ENCODE measurements around the gene RPS21. TPM values are rescaled to one million over a fixed set of nuclear protein-coding genes. Genes with fewer than 3 reads are reported as not detected.

Gene RPS21
- total and polyA plus RNA-seq, 2 of the 13 experiments (the other 11 are each of a cell fraction or from before 2014, with no cell fraction given), result 2,647 to 11,063 TPM

DNA sequence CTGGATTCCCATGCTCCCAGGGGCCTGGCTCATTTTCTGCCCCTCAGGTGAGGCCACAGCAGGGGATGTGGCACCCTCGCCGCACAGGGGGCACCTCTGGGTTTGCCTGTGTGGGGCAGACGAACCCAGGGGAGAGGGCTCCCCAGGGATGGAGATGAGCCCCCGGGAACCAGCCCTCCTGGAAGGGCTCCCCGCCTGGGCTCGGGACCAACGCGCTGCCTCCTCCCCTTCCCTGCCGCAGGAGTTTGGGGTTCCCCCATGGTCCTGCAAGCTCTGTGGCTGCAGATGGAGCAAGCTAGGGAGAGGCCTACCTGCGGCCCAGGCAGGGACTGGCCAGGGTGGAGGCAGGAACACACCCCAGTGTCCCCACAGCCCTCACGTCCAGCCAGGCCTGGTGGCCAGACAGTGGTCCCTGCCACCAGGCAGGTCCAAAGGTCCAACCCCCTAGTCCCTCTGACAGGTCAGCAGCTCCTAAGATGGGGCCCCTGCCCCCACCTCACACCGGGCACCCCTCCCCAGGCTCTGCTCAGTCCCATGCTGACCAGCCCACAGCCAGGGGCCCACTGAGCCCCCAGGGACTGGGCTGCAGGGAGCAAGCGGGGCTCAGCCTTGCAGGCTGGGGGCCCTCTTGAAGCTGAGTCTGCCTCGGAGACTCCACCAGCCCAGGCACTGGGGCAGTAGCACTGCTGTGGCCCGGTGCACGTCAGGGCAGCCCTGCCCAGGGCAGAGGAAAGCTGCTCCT lies 33.4 kb upstream of the RPS21 start (continued):
- TF ChIP-seq ZNF280B (CRISPR knock-in tag; IDR thresholded peaks at IDR 0.05; ENCODE audit: borderline replicate concordance) (0 out of 2 replicates have a peak, but pooled peaks have one; percentile 26), HOXA7 (CRISPR knock-in tag; IDR thresholded peaks at IDR 0.05) (no peak), ZBTB42 (CRISPR knock-in tag; IDR thresholded peaks at IDR 0.05) (no peak)

- in situ Hi-C loops (cut with HindIII; ENCODE audit: extremely low pct_ligation_motif_present, low pct_unique_long_range_greater_than_20kb) (no loop called here), intact Hi-C loops (cut with micrococcal nuclease; ENCODE audit: unreplicated experiment) (loop anchor here (2.0 kb wide), 1 partner anchor 17 kb away; no protein-coding TSS in a partner anchor)
- H3K27me3 ChIP-seq (ENCODE audit: control insufficient read depth in 1 of 2, insufficient read depth in 2 of 2, low read length in 2 of 2), result no peaks in the 10 kb centered on the region
- peak overlapping the region; percentile 56 for H3K27ac ChIP-seq (ENCODE audit: extremely low read length, insufficient read depth, low read length)
- FAIRE-seq (no peak), DNase-seq (ENCODE audit: low spot score) (no peak), ATAC-seq (peak; percentile 8)
- H3K79me2 ChIP-seq (ENCODE audit: insufficient read depth, low read length), result peaks cover 21% of the 10 kb centered on the region
- 60% methylated on average over 10 of the region's 14 CpGs for WGBS (ENCODE audit: low lambda C conversion rate)
- H4K20me1 ChIP-seq (ENCODE audit: insufficient read depth, low read length), result peaks cover 20% of the 10 kb centered on the region; the same call in 1 of the 2 replicates
- H3K9me3 ChIP-seq (ENCODE audit: low read length), result no peaks in the 10 kb centered on the region
- peaks cover 56% of the 10 kb centered on the region for H3K4me1 ChIP-seq (ENCODE audit: insufficient read depth, low read length)
- H3K4me3 ChIP-seq (replicated peaks in 1 of 3; ENCODE audit: insufficient read depth in 1 of 3, low read depth in 2 of 3, low read length in 3 of 3), result peak overlapping the region in 1 of 3 experiments; percentile 16; a peak in 1 of 6 replicates
- peak overlapping the region; percentile 42; the same call in 1 of the 2 replicates for H3K9ac ChIP-seq (ENCODE audit: insufficient read depth, low read depth, low read length)
- TF ChIP-seq, protein P1, sequence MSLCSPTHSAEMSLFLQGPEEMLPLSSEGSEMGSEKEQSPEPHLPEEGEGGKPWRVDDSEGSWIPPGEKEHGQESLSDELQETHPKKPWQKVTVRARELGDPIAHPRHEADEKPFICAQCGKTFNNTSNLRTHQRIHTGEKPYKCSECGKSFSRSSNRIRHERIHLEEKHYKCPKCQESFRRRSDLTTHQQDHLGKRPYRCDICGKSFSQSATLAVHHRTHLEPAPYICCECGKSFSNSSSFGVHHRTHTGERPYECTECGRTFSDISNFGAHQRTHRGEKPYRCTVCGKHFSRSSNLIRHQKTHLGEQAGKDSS (CRISPR knock-in tag; IDR thresholded peaks at IDR 0.05; ENCODE audit: borderline replicate concordance, low read depth), result 0 out of 2 replicates have a peak, but pooled peaks have one; percentile 44
- TF ChIP-seq ZFP36 (IDR thresholded peaks at IDR 0.05; ENCODE audit: borderline replicate concordance, low read depth, low read length, partially characterized antibody), result peak; percentile 67
- TF ChIP-seq PTBP1 (IDR thresholded peaks at IDR 0.05; ENCODE audit: low read depth, low read length, poor library complexity, severe bottlenecking), result peak; percentile 61
- TF ChIP-seq SMAD1 (CRISPR knock-in tag; IDR thresholded peaks at IDR 0.05; ENCODE audit: borderline replicate concordance, low read depth), result no peak
- TF ChIP-seq CTCF (CRISPR knock-in tag; IDR thresholded peaks at IDR 0.05), result peak; percentile 37
- TF ChIP-seq, protein P2, sequence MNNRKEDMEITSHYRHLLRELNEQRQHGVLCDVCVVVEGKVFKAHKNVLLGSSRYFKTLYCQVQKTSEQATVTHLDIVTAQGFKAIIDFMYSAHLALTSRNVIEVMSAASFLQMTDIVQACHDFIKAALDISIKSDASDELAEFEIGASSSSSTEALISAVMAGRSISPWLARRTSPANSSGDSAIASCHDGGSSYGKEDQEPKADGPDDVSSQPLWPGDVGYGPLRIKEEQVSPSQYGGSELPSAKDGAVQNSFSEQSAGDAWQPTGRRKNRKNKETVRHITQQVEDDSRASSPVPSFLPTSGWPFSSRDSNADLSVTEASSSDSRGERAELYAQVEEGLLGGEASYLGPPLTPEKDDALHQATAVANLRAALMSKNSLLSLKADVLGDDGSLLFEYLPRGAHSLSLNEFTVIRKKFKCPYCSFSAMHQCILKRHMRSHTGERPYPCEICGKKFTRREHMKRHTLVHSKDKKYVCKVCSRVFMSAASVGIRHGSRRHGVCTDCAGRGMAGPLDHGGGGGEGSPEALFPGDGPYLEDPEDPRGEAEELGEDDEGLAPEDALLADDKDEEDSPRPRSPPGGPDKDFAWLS (CRISPR knock-in tag; IDR thresholded peaks at IDR 0.05; ENCODE audit: borderline replicate concordance), result no peak
- TF ChIP-seq PCBP1 (IDR thresholded peaks at IDR 0.05; ENCODE audit: borderline replicate concordance, low read depth, low read length), result peak; percentile 89; the same call in 1 of the 2 replicates
- 0 out of 2 replicates have a peak, but pooled peaks have one; percentile 41 for TF ChIP-seq ZBTB7A (CRISPR knock-in tag; IDR thresholded peaks at IDR 0.05)
- no peak for TF ChIP-seq ZBTB38 (CRISPR knock-in tag; IDR thresholded peaks at IDR 0.05)
- TF ChIP-seq ZSCAN21 (CRISPR knock-in tag; IDR thresholded peaks at IDR 0.05; ENCODE audit: borderline replicate concordance), result 0 out of 2 replicates have a peak, but pooled peaks have one; percentile 6
- BruUV-seq (replicated peaks), result no TSS peak
- peak overlapping the region; percentile 62 for H3K4me2 ChIP-seq (ENCODE audit: low read depth, low read length)
- ChIA-PET POLR2A (interaction anchor here (1.0 to 5.8 kb wide), 5 partner anchors 10 to 50 kb away, joined by 3 to 78 read pairs (median 6); partner anchors contain the start of gene LAMA5), CTCF (ENCODE audit: low intra/inter-chr PET ratio, low total read pairs) (no interaction called here)
- H2AFZ ChIP-seq (ENCODE audit: low read length), result no peak overlapping the region
- H3K36me3 ChIP-seq (replicated peaks in 1 of 2; ENCODE audit: control insufficient read depth in 1 of 2, insufficient read depth in 2 of 2, low read length in 2 of 2), result peaks cover 41 to 45% of the 10 kb centered on the region in 2 experiments
Observed at GRCh38 chr20:62354031-62354808, 32.7 kb upstream of the RPS21 start.

Measured in HepG2 (cell line).